PFSK-1 (cell line): ENCODE data around the gene STRIP2.

Experiments
- POLR2AphosphoS5 ChIP-seq: IDR thresholded peaks from 2 replicates; pipeline ENCODE4 v1.6.1; 2012; ENCODE audit warnings: low read depth, mild to moderate bottlenecking, control low read depth, low read length, moderate library complexity
- SIN3A ChIP-seq: IDR thresholded peaks from 2 replicates; pipeline ENCODE4 v1.6.1; 2012; ENCODE audit warnings: mild to moderate bottlenecking, low read length, moderate library complexity, borderline replicate concordance; ENCODE audit not compliant: insufficient read depth
- TAF1 ChIP-seq: IDR thresholded peaks from 2 replicates; pipeline ENCODE4 v1.6.1; 2012; ENCODE audit warnings: low read length, control low read depth, borderline replicate concordance; ENCODE audit not compliant: insufficient read depth
- TF ChIP-seq, protein P1 (sequence below), 2 experiments: IDR thresholded peaks; 2 replicates each; pipeline versions ENCODE4 v1.6.1 to v1.8.0; 2011 to 2012; ENCODE audit warnings: low read depth in 2 of 2, low read length in 2 of 2, control low read depth in 1 of 2, inconsistent platforms in 1 of 2, mild to moderate bottlenecking in 1 of 2, moderate library complexity in 1 of 2; ENCODE audit not compliant: insufficient read depth in 1 of 2

DNA sequence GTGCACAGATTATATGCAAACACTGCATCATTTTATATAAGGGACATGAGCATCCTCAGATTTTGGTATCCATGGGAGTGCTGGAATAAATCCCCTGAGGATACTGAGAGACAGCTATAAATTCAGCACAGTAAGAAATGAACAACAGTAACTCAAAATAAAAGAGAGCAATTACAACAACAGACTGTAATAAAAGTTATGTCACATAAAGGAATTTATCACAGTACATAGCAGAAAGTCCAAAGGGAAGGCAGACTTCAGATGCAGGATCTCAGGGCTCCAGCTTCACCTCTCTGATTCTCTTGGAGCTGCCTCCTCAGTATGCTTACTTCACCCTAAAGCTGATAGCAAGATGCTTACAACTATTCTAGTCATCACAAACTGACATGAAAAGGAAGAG is 43.9 kb upstream of the STRIP2 start:
- TF ChIP-seq TAF1, result no peak
- no peak for TF ChIP-seq POLR2AphosphoS5
- no peak for TF ChIP-seq SIN3A
- TF ChIP-seq, protein P1, sequence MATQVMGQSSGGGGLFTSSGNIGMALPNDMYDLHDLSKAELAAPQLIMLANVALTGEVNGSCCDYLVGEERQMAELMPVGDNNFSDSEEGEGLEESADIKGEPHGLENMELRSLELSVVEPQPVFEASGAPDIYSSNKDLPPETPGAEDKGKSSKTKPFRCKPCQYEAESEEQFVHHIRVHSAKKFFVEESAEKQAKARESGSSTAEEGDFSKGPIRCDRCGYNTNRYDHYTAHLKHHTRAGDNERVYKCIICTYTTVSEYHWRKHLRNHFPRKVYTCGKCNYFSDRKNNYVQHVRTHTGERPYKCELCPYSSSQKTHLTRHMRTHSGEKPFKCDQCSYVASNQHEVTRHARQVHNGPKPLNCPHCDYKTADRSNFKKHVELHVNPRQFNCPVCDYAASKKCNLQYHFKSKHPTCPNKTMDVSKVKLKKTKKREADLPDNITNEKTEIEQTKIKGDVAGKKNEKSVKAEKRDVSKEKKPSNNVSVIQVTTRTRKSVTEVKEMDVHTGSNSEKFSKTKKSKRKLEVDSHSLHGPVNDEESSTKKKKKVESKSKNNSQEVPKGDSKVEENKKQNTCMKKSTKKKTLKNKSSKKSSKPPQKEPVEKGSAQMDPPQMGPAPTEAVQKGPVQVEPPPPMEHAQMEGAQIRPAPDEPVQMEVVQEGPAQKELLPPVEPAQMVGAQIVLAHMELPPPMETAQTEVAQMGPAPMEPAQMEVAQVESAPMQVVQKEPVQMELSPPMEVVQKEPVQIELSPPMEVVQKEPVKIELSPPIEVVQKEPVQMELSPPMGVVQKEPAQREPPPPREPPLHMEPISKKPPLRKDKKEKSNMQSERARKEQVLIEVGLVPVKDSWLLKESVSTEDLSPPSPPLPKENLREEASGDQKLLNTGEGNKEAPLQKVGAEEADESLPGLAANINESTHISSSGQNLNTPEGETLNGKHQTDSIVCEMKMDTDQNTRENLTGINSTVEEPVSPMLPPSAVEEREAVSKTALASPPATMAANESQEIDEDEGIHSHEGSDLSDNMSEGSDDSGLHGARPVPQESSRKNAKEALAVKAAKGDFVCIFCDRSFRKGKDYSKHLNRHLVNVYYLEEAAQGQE (IDR thresholded peaks at IDR 0.05; ENCODE audit: insufficient read depth in 1 of 2, low read depth in 2 of 2, low read length in 2 of 2), result no peak
